DMS 273 treated with DMSO at 0.1 percent for 48 hours (cell line): ENCODE data around the gene CCDC74A.
"Not testable (repeated sequence)": the region's sequence is repeated elsewhere in the genome, so short reads cannot be mapped to it uniquely, and the experiment has no call there.

ENCODE experiments used
- DNase-seq: peaks from one replicate; lab custom pipeline; 2025; lab: John Stamatoyannopoulos, UW

CCDC74A gene

DNA sequence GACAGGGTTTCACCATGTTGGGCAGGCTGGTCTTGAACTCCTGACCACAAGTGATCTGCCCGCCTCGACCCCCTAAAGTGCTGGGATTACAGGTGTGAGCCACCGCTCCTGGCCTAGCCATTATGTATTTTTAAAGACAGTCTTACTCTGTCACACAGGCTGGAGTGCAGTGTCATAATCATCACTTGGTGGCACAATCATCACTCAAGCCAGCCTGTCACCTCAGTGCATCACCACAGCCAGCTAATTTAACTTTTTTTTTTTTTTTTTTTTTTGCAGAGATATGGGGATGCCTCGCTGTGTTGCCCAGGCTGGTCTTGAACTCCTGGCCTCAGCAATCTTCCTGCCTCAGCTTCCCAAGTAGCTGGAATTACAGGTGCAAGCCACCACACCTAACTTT is 24.1 kb upstream of the CCDC74A start:
- DNase-seq: not testable (repeated sequence)

DNA sequence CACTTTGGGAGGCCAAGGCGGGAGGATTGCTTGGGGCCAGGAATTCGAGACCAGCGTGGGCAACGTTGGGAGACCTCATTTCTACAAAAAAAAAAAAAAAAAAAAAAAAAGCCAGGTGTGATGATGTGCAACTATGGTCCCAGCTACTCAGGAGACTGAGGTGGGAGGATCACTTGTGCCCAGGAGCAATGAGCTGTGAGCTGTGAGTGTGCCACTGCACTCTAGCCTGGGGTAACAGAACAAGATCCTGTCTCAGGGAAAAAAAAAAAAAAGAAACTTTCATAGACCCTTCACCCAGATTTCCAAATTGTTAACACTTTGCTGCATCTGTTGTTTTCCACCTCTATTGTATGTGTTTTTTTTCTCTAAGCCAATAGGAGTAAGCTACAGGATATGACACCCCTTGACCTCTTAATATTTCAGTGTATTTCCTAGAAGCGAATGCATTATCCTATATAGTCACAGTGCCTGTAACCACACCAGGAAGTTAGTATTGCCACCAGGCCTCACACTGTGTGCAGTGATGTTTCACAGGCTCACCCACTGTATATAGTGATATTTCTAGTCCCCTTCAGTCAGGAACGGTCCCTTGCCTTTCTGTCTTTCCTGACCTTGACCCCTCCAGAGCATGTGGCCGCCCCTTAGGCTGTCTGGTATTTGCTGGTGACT is 23.5 kb upstream of the CCDC74A start:
- DNase-seq: not testable (repeated sequence)

DNA sequence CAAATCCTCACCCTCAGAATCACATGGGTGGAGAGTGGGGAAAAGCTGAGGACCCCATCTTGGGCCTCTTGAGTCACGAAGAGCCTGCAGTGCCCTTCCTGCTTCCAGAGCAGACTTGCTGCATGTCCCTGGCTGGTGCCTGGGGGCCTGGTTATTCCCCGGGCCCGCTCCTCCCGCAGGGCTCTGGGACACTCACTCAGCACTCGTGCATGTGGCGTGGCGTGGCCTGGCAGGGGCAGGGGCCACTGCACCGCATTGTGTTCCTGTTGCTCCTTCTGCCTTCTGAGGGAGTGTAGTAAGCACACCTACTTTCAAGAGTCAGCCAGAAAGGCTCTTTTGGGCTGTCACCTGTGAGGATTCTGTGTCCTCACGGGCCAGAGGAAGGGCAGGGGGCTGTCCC is 18.1 kb upstream of the CCDC74A start:
- DNase-seq: no peak

DNA sequence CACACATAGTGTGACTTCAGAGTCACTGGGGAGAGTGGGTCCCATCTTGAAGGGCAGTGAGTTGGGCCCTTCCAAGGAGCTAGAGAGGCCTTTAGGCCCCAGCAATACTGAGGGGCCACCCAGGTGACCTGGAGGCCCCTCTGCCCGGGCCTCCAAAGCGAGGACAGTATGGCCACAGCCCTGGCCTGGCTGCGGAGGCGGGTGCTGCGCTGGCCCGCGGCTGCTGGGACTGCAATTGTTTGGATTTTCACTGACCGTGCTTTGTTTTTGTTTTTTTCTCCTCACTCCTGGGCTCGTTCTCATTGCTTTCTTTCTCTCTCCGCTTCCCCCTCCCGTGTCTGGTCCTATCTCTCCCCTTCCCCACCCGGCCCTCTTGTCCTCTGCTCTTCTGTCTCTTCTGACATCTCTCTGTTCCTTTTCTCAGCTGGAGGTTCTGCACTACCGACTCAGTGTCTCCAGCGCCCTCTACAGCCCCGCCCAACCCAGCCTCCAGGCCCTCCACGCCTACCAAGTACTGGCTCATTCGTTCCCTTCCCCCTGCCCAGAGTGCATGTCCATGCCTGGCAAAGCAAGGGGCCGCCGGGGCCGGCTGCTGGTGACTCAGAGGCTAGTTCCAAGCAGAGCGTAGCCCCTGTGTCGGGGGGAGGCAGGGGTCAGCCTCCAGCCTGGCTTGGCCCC is 16.3 kb upstream of the CCDC74A start:
- DNase-seq: not testable (repeated sequence)

DNA sequence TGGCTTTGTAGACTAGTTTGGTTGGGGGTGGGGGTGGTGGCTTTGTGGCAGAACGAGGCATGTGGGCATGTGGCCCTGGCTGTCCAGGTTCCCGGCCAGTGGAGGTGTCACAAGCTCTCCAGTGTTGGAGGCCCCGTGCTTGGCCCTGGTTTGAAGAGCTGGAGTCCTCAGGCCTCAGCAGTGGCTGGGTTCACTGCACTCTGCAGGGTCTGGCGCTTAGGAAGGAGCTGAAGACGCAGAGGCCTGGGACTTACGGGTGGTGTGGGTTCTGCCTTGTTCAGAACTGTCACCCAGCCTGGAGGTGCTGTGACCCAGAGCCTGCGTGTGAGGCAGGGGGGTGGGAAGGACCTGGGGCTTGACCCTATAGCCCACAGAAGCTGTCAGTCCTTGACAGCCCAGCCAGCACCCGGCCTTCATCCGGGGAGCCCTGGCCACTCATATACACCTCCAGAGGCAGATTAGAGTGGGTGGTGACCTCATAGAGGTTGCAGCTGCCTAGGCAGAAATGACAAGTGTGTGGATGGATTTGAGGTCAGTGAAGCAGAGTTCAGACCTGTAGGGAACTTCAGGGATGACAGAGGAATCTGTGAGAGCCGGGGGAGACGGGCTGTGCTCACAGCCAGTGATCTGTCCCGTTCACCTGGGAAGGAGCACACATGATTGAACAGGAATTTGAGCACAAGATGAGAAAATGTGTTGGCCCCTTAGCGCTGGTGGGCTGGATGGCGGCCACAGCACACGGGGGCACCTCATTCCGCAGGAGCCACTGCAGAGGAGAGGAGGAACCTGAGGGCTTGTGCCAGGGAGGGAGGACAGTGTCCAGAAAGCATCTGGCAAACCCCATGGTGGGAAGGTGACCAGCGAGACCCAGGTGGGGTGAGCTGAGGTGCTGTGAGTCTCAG is 15.5 kb upstream of the CCDC74A start:
- not testable (repeated sequence) for DNase-seq

DNA sequence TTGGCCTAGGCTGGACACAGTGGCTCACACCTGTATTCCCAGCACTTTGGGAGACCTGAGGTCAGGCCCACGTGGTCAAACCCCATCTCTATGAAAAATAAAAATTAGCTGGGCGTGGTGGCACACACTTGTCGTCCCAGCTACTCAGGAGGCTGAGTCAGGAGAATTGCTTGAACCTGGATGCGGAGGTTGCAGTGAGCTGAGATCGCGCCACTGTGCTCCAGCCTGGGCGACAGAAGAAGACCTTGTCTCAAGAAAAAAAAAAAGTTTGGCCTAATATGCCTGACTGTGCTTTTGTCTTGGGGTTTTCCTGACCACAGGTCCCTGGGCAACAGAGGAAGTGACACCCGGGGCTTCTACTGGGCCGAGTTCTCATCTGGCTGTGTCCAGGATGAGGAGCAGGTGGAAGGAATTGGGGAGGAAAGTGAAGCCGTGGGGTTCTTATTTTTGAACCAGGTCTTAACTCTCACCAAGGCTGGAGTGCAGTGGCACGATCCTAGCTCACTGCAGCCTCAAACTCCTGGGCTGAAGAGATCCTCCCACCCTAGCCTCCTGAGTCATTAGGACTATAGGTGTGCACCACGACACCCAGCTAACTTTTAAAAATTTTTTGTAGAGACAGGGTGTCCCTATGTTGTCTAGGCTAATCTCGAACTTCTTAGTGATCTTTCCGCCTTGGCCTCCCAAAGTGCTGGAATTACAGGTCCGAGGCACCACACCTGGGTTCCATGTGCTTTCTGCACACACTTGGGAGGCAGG is 13.1 kb upstream of the CCDC74A start:
- DNase-seq: not testable (repeated sequence)

DNA sequence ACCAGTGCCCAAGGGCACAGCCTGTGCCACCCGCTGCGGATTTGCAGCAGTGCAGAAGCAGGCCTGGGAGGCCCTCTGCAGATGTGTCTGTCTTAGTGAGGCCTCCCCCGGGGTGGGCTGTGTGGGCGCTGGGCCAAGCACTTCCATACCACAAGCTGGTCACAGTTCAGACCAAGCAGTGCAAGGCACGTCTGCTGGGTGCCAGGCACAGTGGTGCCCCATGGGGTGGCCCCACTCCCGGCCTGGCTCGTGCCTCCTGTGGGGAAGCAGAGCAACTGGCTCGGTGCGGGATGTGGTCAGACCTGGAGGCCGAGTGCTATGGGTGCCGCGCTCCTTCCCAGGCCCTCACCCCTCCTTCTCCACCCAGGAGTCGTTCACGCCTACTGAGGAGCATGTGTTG is 12.5 kb upstream of the CCDC74A start:
- not testable (repeated sequence) for DNase-seq

DNA sequence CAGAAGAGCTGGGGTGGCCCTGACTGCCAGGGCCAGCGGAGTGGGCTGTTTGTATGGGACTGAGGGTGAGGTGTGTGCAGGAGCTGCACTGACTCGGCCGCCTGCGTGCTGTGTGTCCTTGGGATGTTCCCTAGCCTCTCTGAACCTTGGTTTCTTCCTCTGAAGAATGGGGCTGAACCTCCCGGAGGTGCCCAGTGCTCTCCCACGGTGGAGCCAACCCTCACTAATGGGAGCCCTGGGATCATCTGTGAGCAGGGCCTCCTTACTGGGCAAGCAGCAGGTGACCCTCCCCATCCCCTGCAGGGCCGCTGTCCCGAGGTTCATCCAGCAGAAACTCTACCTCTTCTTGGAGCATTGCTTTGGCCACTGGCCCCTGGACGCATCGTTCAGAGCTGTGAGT is 11.7 kb upstream of the CCDC74A start:
- no peak for DNase-seq

DNA sequence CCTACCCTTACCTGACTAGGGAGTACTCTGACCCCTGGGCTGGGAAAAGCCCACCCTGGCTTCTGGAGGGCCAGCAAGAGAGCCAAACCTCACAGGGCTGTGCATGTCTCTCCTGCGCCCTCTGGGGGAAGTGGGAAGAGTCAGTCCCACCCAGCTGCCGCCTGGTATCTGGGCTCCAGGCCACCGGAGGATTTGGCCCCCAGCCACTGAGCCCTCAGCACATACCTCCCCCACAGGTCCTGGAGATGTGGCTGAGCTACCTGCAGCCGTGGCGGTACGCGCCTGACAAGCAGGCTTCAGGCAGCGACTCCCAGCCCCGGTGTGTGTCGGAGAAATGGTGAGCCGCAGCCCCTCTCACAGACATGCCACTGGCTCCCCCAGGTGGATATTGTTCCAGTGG is 11.1 kb upstream of the CCDC74A start:
- DNase-seq: not testable (repeated sequence)

DNA sequence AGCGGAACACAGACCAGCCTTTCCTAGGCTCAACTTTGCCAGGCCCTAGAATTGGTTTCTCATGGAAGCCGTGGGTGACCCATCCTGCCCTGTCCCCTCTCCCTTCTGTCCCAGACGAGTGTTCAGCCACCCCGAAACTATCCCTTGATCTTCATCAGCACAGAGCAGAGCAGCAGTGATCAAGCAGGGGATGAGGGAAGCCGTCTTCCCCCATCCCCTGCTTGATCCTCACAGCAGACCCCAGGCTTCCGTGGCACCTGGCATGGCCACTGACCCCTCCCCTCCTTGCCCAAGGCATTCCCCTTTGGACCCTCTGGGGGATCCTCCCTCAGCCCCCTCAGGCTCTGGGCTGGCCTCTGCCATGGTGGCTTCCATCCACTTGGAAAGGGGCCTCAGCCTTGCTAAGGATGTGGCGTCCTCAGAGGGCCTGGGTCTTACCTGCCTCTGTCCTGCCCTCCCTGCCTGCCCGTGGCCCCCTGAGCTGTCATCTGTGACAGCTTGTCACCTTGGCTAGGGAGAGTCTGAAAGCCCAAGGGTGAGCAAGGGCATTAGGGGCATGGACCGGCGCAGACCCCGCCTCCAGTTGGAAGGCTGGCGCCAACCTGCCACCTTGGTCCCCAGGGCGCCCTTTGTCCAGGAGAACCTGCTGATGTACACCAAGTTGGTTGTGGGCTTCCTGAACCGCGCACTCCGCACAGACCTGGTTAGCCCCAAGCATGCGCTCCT is 10.4 kb upstream of the CCDC74A start:
- no peak for DNase-seq

DNA sequence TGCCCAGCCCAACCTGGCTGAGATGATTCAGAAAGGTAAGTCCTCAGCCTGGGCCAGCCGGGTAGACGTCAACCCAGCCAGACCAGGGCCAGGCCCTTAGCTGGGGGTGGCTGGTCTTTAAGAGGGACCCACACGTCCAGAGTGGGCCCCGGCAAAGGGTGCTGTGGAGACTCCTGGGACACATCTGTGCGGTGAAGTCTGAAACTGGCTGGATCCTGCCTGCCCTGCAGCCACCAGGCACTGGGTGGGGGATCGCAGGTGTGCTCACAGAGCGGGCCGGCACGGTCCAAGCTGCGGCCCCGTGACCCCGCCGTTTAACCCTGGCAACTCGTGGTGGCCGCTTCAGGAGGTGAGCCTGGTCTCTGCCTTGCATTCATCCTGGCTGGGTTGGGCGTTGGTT is 9.8 kb upstream of the CCDC74A start:
- not testable (repeated sequence) for DNase-seq

DNA sequence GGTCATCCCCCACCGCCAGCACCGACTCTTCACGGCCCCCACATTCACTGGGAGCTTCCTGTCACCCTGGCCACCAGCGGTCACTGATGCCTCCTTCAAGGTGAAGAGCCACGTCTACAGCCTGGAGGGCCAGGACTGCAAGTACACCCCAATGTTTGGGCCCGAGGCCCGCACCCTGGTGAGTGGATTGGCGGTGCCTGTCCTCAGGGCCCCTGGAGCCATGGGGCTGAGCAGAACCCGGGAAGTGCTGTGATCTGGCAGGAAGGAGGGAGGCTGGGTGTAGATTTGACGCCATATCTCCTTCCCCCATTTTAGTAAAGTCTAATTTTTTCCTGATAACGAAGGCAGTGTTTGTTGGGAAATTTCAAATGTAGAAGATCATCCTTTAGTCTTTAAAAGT is 9.2 kb upstream of the CCDC74A start:
- DNase-seq: not testable (repeated sequence)

DNA sequence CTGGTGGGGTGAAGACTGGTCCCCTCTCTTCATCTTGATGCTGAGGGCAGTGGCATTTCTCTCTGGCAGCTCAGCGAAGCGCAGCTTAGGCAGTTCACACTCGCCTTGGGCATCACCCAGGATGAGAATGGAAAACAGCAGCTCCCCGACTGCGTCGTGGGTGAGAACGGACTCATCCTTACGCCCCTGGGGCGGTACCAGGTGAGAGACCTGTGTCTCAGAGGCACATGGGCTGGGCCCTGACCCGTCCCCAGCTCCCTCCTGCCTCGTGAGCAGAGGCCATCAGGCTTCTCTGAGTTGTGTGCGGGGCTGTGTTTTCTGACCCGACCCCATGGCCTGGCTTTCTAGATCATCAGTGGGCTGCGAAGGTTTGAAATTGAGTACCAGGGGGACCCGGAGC is 8.2 kb upstream of the CCDC74A start:
- no peak for DNase-seq

DNA sequence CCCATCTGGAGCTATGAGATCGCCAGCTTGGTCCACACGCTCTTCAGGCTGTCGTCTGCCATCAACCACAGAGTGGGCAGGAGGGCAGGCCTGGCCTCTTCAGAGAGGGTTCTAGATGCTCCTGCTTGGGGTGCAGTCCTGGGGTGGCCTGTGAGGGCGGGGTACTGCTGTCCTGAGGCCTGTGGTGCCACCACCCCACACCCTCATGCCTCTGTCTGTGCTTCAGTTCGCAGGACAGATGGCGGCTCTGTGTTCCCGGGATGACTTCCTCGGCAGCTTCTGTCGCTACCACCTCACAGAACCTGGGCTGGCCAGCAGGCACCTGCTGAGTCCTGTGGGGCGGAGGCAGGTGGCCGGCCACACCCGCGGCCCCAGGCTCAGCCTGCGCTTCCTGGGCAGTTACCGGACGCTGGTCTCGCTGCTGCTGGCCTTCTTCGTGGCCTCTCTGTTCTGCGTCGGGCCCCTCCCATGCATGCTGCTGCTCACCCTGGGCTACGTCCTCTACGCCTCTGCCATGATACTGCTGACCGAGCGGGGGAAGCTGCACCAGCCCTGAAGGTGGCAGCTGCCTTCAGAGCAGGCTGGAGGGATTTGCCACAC is 7.7 kb upstream of the CCDC74A start:
- DNase-seq: not testable (repeated sequence)

DNA sequence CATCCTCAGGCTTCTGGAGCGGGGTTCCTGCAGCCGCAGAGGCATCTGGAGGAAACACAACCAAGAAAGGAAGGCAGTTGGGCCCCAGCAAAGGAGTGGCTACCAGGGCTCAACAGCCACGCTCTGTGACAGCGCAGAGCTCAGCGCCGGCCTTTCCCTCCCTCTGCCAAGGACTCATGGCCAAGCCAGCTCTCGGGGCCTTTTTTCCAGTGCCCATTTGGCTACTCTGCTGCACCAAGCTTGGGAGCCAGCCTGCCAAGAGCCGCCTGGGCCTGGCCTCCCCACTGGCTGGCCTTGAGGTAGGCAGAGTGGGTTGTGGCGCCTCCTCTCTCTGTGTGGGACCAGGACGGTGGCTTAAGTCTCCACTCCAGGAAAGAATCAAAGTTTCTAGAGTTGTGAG is 7.2 kb upstream of the CCDC74A start:
- no peak for DNase-seq

DNA sequence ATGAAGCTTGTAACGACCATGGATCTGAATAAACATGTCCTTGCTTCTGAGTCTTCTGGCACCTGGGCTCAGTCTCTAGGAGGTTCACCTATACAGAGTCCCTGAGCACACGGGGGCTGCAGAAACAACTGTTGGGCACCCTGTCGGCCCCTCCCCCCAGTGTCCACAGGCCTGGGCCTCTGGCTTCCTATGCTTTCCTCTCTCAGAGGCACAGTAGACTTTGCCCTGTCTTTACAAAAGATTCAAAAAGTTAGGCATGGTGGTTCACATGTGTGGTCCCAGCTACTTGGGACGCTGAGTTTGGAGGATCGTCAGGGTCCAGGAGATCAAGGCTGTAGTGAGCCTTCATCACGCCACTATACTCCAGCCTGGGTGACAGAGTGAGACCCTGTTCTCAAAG is 6.2 kb upstream of the CCDC74A start:
- not testable (repeated sequence) for DNase-seq

DNA sequence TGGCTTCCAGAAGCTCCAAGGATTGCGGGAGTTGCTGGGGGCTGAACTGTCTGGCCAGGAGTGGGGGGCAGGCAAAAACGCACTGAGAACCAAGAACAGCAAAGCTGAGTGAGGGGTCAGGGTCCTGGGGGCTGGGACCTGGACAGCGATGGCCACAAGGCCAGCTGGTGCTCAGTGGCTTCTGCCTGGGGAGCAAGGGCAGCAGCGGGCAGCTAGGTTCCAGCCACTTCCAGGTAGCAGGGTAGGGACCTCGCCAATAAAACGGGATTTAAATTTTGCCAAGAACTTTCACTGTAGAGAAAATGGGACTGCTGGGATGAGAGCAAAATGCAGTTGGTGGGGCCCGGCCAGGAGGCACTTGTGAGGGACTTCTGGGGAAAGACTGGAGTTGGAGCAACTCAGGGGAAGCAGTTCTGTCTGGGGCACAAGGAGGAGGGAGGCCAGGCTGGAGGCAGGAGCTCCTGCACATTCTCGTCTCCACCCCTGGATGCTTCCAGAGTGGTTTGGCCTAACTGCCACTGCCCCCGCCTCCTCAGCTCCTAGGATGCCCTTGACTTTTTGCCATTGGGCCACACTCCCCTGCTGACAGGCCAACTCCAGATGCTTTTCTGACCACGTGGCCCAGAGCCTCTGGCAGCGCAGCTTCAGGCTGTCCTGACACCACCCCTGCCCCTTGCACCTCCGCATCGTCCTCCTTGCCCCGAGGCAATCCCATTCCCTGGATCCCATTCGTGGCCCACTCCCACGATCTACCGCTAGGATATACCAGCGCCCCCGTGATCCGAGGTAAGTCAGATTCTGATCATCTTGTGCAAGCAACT is 5.5 kb upstream of the CCDC74A start:
- no peak for DNase-seq

DNA sequence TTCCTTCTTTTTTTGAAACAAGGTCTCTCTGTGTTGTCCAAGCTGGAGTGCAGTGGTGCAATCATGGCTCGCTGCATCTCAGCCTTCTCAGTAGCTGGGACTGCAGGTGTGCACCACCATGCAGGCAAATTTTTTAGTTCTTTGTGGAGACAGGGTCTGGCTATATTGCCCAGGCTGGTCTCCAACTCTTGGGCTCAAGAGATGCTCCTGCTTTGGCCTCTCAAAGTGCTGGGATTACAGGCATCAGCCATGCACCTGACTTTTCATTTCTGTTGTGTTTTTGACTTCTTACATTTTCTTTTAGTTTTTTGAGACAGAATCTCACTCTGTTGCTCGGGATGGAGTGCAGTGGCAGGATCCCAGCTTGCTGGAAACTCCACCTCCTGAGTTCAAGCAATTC is 2.4 kb upstream of the CCDC74A start:
- DNase-seq: not testable (repeated sequence)

DNA sequence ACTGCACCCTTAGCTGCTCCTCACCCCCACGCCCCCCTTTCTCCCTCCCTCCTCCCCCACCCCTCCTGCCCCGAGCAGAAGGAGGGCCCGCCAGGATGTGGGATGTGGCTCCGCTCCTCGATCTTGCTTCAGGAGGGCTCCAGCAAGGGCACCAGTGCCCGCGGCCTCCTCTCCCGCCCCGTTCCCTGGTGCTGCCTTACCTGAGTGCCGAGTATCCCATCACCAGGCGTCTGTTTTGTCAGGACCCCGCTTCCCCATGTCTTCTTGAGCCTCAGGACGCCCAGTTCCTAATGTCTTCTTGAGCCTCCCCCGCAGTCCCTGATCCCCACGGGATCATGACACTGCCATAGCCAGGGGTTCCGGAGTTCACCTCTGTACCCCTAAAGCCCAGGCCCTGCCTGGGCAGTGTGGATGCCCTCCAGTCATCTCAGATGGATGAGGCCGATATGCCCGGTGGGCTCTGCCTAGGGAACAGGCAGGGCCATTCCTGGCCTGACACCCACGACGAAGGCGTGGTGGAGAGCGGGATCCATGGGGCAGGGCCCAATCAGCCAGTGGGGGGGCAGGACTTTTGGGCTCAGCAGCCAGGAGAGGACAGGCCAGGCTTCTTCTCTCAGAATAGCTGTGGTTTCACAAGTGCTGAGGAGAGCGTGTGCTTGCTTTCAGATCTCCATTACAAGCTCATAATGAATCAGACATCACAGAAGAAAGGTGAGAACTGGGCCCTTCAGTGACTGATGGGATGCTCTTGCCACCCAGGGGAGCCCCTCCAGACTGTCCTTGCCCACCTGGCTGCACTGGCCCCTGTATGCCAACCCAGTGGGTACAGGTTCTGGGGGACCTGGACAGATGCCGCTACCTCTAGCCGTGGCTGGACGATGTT is 1.5 kb downstream of the CCDC74A start:
- DNase-seq: not testable (repeated sequence)
